ENCODE data around the gene PTPRD. TPM values are rescaled to one million over a fixed set of nuclear protein-coding genes. Genes with fewer than 3 reads are reported as not detected.

Gene PTPRD
- total and polyA plus RNA-seq, 2 donors (not counting 1 experiment from before 2014, with no cell fraction given): 0.35 to 4.8 TPM

DNA sequence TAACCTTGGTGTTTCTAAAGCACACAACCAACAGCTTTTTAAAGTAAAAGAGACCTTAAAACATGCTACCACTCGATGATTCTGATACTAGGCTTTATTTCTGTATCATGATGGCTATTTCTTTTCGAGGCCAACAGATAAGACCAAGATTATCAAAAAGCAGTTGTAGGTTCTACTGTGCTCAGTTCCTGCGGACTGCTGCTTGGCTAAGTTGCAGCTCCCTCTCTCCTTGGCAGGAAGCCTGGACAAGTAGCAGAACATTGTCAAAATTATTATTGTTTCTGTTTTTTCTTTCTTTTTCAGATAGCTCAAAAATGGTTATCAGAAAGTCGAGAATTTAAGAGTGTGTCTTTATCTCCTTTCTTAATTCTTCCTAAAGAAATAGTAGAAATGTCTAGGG is 607.6 kb downstream of the PTPRD start:
- H3K79me2 ChIP-seq (ENCODE audit: control insufficient read depth, insufficient read depth, low read length): no peaks in the 10 kb centered on the region
- H3K9me3 ChIP-seq (ENCODE audit: control insufficient read depth, insufficient read depth, low read depth, low read length): no peaks in the 10 kb centered on the region
- peak in 1 of 2 donors; percentile 0 for DNase-seq (ENCODE audit: low read depth in 2 of 2)
- no peak overlapping the region for H3K4me2 ChIP-seq (ENCODE audit: extremely low read depth, insufficient read depth, low read length)
- H3K27me3 ChIP-seq (ENCODE audit: control insufficient read depth, insufficient read depth, low read length): no peaks in the 10 kb centered on the region
- no peak overlapping the region for H3K4me3 ChIP-seq (replicated peaks in 1 of 4; ENCODE audit: control extremely low read depth in 1 of 4, insufficient read depth in 1 of 4, low read depth in 3 of 4, low read length in 4 of 4)
- H3K27ac ChIP-seq (ENCODE audit: insufficient read depth, low read length): no peak overlapping the region
- no peaks in the 10 kb centered on the region for H3K36me3 ChIP-seq (ENCODE audit: control insufficient read depth, insufficient read depth, low read length)
- no peak for TF ChIP-seq CTCF (conservative IDR thresholded peaks at IDR 0.05 in 1 of 2, IDR thresholded peaks at IDR 0.05 in 1 of 2; ENCODE audit: low read depth in 1 of 2, low read length in 2 of 2)
- TF ChIP-seq EZH2 (IDR thresholded peaks at IDR 0.05; ENCODE audit: low read length, missing control alignments): no peak
- no peaks in the 10 kb centered on the region for H3K4me1 ChIP-seq (ENCODE audit: control insufficient read depth, extremely low read depth, insufficient read depth, low read length)
- H2AFZ ChIP-seq (ENCODE audit: low read length): no peak overlapping the region
- H4K20me1 ChIP-seq (ENCODE audit: control insufficient read depth, extremely low read depth, insufficient read depth, low read length): no peaks in the 10 kb centered on the region
- H3K9ac ChIP-seq (ENCODE audit: insufficient read depth, low read length): no peak overlapping the region

DNA sequence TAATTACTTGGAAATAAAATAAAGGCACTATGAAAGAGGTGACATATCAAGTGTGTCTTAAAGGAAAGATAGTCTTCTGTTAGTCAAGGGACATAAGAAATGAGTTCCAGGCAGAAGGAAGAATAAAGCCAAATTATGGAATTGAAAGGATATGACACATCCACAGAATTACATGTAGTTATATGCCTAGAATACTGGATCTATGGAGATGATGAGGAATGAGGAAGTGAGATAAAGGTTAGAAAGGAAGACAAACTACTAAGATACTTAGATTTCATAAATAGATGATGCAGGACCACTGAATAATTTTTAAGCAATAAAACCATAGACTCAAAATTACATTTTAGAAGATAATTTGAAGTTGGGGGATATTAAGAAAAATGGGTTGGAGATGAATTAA is 609.8 kb downstream of the PTPRD start:
- Histone ChIP-seq H3K9me3 (ENCODE audit: control insufficient read depth, insufficient read depth, low read depth, low read length) (no peaks in the 10 kb centered on the region), H3K4me3 (replicated peaks in 1 of 4; ENCODE audit: control extremely low read depth in 1 of 4, insufficient read depth in 1 of 4, low read depth in 3 of 4, low read length in 4 of 4) (no peak overlapping the region), H2AFZ (ENCODE audit: low read length) (no peak overlapping the region), H3K27me3 (ENCODE audit: control insufficient read depth, insufficient read depth, low read length) (no peaks in the 10 kb centered on the region), H4K20me1 (ENCODE audit: control insufficient read depth, extremely low read depth, insufficient read depth, low read length) (no peaks in the 10 kb centered on the region), H3K9ac (ENCODE audit: insufficient read depth, low read length) (no peak overlapping the region), H3K4me1 (ENCODE audit: control insufficient read depth, extremely low read depth, insufficient read depth, low read length) (no peaks in the 10 kb centered on the region), H3K79me2 (ENCODE audit: control insufficient read depth, insufficient read depth, low read length) (no peaks in the 10 kb centered on the region), H3K27ac (ENCODE audit: insufficient read depth, low read length) (no peak overlapping the region), H3K4me2 (ENCODE audit: extremely low read depth, insufficient read depth, low read length) (no peak overlapping the region), H3K36me3 (ENCODE audit: control insufficient read depth, insufficient read depth, low read length) (no peaks in the 10 kb centered on the region)
- no peak for TF ChIP-seq CTCF (conservative IDR thresholded peaks at IDR 0.05 in 1 of 2, IDR thresholded peaks at IDR 0.05 in 1 of 2; ENCODE audit: low read depth in 1 of 2, low read length in 2 of 2)
- no peak for TF ChIP-seq EZH2 (IDR thresholded peaks at IDR 0.05; ENCODE audit: low read length, missing control alignments)
- no peak for DNase-seq (ENCODE audit: low read depth in 2 of 2)

DNA sequence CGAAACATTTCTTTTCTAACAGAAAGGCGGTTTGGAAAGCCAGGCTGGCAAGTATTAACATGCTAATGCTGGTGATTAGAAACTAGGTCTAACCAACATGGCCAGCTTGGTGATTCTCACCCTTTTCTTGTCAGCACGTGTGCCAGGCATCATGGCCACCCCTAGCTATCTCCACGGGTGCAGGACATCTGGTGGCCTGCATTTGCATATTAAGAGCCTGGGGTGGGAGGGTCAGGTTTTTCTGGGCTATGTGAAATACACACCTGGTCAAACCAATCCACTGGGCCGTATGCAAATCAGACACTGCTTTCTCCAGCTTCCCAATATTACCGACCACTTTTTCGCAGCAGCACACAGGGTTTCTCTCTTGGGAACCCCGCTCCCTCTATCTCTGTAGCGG is 612.1 kb downstream of the PTPRD start:
- H3K4me2 ChIP-seq (ENCODE audit: extremely low read depth, insufficient read depth, low read length): no peak overlapping the region
- H3K4me3 ChIP-seq (replicated peaks in 1 of 4; ENCODE audit: control extremely low read depth in 1 of 4, insufficient read depth in 1 of 4, low read depth in 3 of 4, low read length in 4 of 4): no peak overlapping the region
- no peaks in the 10 kb centered on the region for H3K27me3 ChIP-seq (ENCODE audit: control insufficient read depth, insufficient read depth, low read length)
- H3K9me3 ChIP-seq (ENCODE audit: control insufficient read depth, insufficient read depth, low read depth, low read length): no peaks in the 10 kb centered on the region
- no peak for TF ChIP-seq CTCF (conservative IDR thresholded peaks at IDR 0.05 in 1 of 2, IDR thresholded peaks at IDR 0.05 in 1 of 2; ENCODE audit: low read depth in 1 of 2, low read length in 2 of 2)
- no peak for TF ChIP-seq EZH2 (IDR thresholded peaks at IDR 0.05; ENCODE audit: low read length, missing control alignments)
- H3K36me3 ChIP-seq (ENCODE audit: control insufficient read depth, insufficient read depth, low read length): no peaks in the 10 kb centered on the region
- no peaks in the 10 kb centered on the region for H4K20me1 ChIP-seq (ENCODE audit: control insufficient read depth, extremely low read depth, insufficient read depth, low read length)
- no peak overlapping the region for H3K9ac ChIP-seq (ENCODE audit: insufficient read depth, low read length)
- no peak for DNase-seq (ENCODE audit: low read depth in 2 of 2)
- no peaks in the 10 kb centered on the region for H3K79me2 ChIP-seq (ENCODE audit: control insufficient read depth, insufficient read depth, low read length)
- H3K4me1 ChIP-seq (ENCODE audit: control insufficient read depth, extremely low read depth, insufficient read depth, low read length): no peaks in the 10 kb centered on the region
- no peak overlapping the region for H3K27ac ChIP-seq (ENCODE audit: insufficient read depth, low read length)
- H2AFZ ChIP-seq (ENCODE audit: low read length): no peak overlapping the region

Data from fibroblast of lung (primary cell).